HG02943 (cell line): ENCODE results near the gene ATP11B.
"Not testable (repeated sequence)": the region's sequence is repeated elsewhere in the genome, so short reads cannot be mapped to it uniquely, and the experiment has no call there.

Source experiments
- ATAC-seq: cut with Tn5 transposase; IDR thresholded peaks from one replicate; pipeline ENCODE4 v1.9.1; 2021; ENCODE audit warnings: mild to moderate bottlenecking, low read depth, moderate library complexity; ENCODE audit not compliant: unreplicated experiment

Gene ATP11B

DNA sequence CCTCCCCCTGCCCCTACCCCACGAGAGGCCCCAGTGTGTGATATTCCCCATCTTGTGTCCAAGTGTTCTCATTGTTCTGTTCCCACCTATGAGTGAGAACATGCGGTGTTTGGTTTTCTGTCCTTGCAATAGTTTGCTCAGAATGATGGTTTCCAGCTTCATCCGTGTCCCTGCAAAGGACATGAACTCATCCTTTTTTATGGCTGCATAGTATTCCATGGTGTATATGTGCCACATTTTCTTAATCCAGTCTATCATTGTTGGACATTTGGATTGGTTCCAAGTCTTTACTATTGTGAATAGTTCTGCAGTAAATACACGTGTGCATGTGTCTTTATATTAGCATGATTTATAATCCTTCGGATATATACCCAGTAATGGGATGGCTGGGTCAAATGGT lies 29.0 kb downstream of the ATP11B start:
- not testable (repeated sequence) for ATAC-seq

DNA sequence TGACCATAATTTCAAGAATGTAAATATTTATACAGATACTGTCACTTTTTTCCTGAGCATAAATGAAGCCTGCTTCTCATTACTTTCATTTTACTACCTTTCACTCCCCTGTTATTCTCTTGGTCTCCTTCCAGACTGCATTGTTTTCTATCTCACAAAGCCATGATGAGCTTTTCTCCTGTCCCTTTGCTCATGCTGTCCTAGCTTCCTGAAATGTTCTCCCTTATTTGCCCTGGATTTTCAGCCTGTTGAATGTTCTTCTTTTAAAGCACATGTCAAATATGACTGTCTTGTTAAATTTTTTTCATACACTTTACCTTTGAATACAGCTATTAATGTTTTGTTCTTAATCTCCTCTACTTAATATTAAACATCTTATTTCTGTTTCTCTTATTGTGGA lies 31.7 kb downstream of the ATP11B start:
- ATAC-seq: no peak

DNA sequence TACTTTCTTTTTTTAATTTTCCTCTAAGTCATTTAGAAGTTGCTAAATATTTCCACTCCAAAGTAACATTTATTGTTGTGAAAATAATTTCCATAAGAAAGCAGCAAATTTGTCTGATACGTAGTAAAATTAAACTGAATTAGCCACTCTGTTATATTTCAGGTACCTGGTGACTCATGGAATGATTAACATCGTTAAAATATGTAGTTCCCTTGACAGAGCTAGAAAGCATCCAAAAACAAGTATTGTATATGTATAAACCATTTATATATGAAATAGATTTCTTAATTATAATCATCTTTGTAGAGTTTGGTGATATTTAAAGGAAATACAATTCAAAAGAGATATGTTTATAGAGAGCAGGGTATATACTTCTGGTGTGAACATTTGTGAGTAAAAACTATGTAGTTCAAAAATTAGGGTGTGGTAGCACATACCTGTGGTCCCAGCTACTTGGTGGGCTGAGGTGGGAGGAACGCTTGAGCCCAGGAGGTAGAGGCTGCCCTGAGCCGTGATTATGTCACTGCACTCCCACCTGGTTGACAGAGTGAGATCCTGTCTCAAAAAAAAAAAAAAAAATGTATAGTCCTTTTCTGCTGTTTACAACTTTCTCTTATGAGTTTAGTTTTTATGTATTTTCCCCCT lies 36.6 kb downstream of the ATP11B start:
- ATAC-seq: no peak

DNA sequence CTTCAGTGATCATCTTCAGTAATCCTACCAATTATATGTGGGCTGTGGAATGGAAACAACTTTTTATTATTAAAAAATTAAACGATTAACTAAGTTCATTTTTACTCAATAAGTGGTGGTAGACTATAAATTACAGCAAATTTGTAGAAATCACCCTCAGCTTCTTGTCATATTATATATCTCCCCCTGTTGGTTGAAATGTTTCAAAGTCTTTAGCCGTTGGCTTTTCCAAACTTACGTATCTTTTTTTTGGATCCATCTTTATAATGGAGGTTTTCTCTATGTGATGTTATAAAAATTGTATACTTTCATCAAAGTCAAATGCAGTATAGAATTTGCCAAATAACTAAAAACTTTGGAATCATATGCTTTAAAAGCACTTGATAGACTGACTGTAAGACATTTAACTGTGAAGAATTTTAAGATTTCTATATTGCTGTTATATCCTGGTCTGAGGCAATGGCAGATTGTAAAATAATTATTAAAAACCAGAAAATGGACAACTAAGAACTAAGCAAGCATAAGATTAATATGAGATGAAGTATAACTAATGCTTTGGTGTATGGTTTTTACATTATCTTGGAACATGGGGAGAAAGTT lies 44.7 kb downstream of the ATP11B start:
- no peak for ATAC-seq

DNA sequence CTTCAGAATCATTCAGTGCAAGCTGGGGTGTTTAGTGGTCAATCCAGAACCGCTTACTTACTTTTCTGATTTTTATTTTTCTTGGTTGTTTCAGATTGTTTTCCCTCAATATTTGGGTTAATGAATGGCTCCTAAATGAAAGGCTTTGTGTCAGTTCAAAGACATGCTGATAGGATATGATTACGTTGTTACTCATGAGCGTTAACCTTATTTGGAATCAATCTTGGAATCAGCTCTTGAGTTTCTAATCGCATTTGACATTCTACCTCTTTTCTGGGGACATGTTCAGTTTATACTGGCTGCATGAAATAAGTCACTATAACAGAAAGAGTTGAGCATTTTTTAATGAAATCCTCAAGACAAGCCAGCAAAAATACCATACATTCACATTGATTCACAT lies 50.2 kb downstream of the ATP11B start:
- no peak for ATAC-seq

DNA sequence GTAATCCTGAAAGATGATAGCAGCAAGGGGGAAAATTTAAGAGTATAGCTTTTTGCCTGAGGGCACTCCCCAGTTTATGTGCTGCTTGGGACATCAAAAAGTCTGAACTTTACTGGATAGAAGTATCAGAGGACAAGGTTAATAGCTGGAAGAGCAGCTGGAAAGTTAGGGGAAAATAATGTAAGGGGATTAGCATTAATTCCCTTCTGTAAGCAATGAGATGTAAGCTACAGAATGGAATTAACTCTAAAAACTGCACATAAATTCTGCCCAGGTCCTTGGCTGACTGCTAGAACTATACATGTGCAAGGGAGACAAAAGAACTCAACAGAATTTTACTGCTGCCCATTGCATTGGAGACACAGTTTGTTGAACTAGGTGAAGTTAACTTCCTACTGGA lies 55.6 kb downstream of the ATP11B start:
- ATAC-seq: no peak

DNA sequence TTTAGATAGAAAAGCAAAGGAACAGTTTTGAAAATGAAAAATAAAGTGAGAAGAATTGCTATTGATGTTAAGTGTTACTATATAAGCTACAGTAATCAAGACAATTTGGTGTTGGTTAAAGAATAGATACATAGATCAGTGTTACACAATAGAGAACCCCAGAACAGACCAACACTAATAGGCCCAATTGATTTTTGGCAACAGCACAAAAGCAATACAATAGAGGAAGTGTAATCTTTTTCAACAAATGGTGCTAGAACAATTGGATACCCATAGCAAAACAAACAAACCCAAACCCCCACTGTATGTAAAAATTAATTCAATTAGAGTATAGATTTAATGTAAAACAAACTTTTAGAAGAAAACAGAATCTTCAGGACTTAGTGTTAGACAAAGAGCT lies 61.8 kb downstream of the ATP11B start:
- ATAC-seq: no peak

DNA sequence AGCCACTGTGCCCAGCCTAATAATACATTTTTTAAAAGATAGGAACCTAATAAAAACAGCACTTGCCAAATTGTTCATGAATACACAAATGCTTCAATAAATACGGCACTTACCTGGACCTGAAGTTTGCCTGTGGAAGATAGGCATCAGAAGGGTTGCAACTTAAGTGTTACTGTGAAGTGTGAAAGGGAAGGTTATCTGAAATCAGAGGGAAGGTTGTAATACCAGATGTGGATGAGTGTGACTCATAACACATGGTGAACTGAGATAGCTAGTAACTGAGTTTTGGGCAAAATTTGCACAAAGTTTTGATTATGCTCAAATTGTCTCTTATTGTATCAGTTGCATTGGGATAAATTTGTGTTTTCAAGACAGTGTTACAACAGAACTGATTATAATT lies 68.0 kb downstream of the ATP11B start:
- no peak for ATAC-seq

DNA sequence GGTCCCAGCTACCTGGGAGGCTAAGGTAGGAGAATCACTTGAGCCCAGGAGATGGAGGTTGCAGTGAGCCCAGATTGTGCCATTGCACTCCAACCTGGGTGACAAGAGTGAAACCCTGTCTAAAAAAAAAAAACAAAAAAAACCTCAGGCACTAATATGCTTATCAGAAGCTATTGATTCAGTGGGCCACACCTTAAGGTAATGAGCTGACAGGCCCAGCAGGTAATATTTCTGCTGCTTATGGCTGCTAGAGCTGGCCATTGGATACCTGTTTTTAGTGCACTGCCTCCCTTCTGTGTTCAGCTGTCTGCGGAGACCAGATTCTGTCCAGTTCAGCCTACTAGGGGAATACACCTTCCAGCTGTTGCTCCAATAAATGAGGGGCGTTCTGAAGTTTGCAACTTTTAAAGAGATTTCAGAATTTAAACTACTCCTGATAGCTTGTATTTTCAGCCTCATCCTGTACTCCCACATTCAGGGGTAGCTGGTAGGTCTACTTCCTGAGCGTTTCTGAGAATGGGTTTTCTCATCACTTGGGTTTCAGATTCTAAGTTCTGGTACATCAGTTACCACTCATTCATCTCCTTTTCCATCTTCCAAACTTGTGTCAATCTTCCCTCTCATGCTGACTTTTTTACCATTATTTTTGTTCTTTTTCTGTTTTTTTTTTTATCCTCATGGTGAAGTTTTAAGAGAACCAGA lies 69.0 kb downstream of the ATP11B start:
- no peak for ATAC-seq

DNA sequence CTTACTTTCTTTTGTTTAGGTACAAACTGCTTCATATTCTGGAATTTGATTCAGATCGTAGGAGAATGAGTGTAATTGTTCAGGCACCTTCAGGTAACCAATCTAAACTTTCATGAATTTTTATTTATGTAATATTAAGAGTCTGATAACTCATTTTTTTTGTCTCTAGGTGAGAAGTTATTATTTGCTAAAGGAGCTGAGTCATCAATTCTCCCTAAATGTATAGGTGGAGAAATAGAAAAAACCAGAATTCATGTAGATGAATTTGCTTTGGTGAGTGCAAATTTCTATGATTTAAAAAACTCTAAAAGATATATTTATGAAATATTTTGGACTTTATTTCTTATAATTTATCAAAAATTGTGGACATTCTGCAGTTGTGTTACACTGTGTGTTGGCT lies 75.8 kb downstream of the ATP11B start:
- ATAC-seq: no peak

DNA sequence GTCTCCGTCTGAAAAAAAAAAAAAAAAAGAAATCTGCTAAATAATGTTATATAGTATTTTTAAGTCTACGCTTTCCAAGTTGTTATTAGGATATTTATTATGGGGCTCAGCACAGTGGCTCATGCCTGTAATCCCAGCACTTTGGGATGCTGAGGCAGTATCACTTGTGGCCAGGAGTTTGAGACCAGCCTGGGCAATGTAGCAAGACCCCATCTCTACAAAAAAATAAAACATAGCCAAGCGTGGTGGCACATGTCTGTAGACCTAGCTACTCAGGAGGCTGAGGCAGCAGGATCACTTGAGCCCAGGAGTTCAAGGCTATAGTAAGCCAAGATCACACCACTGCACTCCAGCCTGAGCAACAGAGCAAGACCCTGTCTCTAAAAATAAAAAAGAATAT lies 77.6 kb downstream of the ATP11B start:
- not testable (repeated sequence) for ATAC-seq

DNA sequence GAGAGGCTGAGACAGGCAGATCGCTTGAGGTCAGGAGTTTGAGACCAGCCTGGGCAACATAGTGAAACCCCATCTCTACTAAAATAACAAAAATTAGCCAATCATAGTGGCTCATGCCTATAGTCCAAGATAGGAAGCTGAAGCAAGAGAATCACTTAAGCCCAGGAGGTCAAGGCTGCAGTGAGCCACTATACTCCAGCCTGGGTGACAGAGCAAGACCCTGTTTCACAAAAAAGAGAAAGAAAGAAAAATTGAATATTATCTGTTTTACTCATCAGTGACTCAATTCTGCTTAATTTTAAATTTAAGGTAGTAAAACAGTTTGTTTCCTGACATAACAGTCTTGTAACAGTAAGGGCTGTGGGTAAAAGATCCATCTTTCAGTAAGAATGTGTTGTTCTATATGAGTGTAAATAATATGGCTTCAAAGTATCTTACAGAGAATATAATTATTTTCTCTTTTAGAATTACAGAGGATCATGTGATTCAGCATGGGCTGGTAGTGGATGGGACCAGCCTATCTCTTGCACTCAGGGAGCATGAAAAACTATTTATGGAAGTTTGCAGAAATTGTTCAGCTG lies 85.8 kb downstream of the ATP11B start:
- no peak for ATAC-seq

DNA sequence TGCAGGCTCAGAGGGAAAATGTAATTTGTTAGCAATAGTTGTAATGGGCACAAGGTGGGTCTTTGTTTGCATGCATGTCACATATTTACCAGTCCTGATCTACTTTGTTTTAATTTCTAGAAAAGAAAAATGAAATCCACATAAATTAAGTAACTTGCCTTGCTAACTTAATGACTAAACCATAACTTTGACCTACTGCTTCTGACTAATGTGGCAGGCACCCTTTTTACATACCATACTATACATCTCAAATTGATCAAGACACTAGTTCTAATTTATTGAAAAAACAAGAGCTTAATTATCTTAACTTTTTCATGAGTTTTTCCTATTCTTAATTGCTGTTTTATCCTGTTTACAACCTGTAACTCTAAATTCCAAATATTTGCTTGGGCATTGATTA lies 93.2 kb downstream of the ATP11B start:
- no peak for ATAC-seq

DNA sequence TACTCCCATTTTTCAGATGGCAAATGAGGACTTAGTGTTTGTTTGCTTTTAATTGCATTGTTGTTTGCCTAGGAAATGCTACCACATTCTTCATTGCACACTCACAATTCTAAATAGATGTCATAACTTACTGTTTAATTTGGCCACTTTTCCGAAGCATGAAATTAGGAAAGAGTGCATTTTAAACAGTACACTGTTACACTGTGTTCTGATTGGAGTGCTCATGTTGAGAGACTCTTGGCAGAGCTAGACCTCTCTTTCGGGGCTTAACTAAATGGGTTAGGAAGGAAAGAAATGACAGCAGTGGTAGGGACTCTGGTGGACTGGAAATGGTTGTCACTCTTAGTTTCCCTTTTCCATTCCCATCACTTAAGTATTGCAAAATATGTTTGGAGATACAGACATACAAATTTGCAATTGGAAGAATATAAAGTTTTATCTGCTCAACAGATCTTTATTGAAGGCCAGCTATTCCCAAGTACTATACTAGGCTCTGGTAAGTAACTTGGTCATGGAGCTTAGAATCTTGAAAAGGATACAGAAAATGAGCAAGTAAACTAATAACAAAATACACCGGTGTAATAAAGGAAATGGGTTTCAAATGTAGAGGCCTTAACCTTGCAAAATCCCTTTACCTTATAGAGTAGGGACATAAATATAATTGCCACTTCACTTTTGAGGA lies 96.8 kb downstream of the ATP11B start:
- ATAC-seq: no peak

DNA sequence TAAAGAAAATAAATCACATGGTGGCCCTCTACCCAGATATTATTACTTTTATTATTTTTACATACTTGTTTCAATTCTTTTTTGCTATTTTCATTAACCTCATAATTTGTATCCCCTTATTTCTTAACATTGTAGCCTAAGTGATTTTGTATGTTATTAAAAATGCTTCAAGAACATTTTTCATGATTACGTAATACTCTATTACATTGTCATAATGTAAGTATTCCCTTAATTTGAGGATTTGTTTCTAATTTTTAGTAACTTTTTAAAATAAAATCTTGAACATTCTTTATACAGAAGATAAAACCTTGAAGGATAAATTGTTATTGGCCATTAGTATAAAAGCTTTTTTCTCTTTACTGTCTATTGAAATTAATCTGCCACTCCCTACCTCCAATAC lies 98.1 kb downstream of the ATP11B start:
- no peak for ATAC-seq

DNA sequence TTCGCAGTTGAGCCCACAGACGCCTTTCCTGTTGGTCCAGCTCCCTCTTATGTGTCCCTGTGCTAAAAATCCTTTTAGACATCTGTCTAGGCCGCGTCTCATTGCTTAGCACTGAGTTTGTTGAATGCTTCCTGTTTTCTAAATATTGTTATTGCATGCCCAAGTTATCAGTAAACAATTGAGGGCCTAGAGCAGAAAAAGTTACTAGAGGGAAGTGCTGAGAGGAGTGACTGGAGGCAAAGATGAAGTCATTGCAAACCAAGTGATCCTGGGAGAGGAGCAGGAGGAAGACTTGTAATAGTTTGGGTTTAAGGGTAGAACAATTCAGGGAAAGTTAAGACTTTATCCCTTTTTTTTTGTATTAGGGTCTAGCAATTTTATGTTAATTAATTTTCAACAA lies 98.9 kb downstream of the ATP11B start:
- ATAC-seq: no peak

DNA sequence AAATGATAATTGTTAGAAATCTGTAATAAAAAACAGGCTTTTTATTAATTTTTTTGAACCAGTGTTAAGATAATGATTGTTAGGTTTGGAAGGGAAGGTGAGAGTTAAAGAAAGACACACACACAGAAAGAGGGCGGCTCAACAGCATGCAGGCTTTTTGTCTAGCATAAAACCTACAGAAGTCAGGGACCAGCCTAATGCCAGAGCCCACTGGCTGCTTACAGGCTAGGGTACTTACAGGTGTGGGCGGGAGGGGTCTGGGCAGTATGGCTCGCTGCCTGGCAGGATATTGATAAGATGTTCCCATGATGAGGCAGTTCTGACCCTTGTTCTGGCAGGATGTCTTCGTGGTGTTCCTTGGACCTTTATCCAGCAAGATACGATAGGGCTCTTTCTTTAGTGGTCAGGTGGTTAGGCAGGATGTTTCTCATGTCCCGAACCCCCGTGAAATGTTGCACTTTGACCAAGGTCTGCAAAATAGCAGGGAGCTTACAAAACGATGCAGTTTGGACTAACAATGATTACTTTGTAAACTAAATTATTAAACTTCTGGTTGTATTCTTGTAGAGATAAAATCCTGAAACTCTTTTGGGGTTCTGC lies 102.3 kb downstream of the ATP11B start:
- ATAC-seq: no peak

DNA sequence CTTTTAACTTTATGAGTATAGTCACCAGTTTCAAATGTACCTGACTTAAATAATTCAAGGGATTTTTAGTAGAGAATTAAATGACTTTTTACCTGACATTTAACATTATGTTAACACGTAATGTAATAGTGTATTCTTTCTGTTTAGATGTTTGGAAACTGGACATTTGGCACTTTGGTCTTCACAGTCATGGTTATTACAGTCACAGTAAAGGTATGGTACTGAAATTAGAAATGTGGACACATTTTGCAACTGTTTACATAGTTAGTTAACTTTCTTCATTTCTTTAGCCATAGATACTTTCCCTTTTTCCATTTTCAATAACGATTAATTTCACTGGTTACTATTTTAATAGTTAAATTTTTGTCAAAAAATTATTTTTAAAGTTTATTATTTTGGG lies 103.2 kb downstream of the ATP11B start:
- no peak for ATAC-seq

DNA sequence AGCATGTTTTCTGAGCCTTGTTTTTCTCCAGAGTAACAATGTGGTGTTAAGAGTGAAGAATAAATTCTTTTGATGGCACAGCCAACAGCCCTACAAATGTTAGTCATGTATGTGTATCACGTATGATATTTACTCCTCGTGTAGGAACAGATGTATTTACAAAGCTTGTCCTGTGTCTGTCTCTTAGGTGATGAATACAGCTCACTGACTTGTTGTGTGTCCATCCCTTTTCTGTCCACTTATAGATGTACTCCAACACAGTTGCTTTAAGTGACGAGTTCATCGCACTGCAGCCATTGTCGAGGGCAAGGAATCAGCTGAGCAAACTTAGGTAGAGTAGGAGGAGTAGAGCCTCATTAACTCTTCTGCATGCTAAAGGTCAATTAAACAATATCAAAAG lies 108.9 kb downstream of the ATP11B start:
- no peak for ATAC-seq

DNA sequence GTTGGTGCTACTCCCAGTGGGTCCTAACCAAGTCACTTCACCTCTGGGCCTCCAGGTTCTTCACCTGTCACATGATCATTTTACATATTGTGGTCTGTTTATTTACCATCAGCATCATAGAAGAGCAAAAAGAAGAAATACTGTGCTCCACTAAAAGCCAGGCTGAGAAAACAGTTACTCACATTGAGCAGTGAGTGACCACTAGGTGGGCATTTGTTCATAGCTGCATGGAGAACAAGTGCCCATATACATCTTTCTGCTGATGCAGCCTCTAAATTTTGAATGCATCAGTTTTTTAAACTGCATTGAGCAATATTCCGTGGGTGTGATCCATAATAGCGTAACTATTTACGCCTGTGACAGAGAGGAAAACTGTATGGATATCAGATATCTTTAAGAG lies 110.9 kb downstream of the ATP11B start:
- no peak for ATAC-seq

DNA sequence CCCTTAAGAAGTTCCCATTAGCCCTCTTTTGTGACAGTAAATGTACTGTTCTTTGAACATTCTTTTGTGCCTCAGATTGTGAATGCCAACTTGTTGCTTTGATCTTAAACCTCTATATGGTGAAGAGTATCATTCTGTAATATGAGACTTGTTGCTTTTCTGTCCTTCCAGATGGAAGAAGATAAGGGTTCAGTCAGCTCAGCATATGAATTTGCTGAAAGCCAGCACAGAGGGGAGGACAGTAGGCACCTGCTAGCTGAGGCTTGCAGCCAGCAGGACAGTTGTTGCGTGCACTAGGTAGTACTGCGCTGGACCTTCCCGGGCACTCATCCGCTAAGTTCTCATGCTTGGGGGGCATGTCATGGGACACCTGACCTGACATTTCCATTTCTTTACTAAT lies 112.3 kb downstream of the ATP11B start:
- no peak for ATAC-seq
